ENCODE measurements around the gene USP24.
"Not testable (repeated sequence)": the region's sequence is repeated elsewhere in the genome, so short reads cannot be mapped to it uniquely, and the experiment has no call there.

USP24 gene

DNA sequence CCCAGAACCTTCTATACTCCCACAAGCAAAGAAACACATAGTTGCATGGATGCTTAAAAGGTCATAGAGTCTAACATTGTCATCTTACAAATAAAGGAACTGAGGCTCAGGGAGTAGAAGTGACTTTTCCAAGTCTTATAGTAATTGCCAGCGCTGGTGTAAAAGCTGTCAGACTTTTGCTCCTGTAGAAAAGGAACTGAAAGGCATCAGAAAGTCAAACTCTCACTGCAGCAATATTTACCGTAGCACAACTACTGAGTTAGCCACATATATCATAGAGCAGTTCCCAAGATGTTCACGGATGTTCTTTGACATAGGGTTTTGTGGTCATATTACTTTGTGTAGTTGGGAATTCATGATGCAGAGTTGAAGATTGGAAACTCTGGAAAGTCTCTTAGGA, 16.6 kb upstream of the USP24 start:
- TF ChIP-seq, protein P1, sequence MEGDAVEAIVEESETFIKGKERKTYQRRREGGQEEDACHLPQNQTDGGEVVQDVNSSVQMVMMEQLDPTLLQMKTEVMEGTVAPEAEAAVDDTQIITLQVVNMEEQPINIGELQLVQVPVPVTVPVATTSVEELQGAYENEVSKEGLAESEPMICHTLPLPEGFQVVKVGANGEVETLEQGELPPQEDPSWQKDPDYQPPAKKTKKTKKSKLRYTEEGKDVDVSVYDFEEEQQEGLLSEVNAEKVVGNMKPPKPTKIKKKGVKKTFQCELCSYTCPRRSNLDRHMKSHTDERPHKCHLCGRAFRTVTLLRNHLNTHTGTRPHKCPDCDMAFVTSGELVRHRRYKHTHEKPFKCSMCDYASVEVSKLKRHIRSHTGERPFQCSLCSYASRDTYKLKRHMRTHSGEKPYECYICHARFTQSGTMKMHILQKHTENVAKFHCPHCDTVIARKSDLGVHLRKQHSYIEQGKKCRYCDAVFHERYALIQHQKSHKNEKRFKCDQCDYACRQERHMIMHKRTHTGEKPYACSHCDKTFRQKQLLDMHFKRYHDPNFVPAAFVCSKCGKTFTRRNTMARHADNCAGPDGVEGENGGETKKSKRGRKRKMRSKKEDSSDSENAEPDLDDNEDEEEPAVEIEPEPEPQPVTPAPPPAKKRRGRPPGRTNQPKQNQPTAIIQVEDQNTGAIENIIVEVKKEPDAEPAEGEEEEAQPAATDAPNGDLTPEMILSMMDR (IDR thresholded peaks at IDR 0.05; ENCODE audit: borderline replicate concordance, control extremely low read depth, extremely low read depth, insufficient read depth, missing control alignments) = no peak
- no peak for DNase-seq (ENCODE audit: low spot score)
- in situ Hi-C loops (cut with MboI; ENCODE audit: low sequenced_read_pairs, unreplicated experiment) = no loop called here

DNA sequence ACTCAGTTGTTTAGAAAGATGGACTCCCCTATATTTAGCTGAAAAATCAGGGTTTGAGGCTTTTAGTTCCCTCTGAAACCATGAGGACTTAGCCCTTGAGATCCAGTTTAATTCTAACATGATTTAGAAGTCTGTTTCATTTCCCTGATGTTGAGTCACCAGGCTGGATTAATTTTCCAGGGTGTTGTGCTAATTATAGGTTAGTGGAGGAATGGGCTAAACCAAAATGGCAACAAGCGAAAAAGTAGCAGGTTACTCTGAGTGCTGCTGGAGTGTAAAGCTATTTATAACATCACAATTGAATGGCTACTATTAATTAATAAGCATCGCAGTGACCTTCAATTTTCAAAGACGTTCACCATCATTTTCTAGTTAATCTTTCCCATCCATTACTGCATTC, 15.5 kb upstream of the USP24 start:
- DNase-seq (ENCODE audit: low spot score) = no peak
- TF ChIP-seq, protein P1 (IDR thresholded peaks at IDR 0.05; ENCODE audit: borderline replicate concordance, control extremely low read depth, extremely low read depth, insufficient read depth, missing control alignments) = no peak
- in situ Hi-C loops (cut with MboI; ENCODE audit: low sequenced_read_pairs, unreplicated experiment) = no loop called here

DNA sequence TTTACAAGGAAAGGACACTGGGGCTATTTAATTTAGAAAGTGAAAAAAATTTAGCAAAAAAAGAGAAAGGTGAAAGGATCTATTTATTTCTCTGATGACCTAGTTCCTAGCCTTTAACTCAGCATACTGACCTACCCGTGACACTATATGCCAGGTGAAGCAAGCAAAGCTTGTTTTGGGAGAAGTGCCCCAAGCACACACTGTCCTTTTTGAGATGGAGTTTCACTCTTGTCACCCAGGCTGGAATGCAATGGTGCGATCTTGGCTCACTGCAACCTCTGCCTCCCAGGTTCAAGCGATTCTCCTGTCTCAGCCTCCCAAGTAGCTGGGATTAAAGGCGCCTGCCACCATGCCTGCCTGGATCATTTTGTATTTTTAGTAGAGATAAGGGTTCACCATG, 14.6 kb upstream of the USP24 start:
- in situ Hi-C loops (cut with MboI; ENCODE audit: low sequenced_read_pairs, unreplicated experiment); DNase-seq (ENCODE audit: low spot score): not testable (repeated sequence)

DNA sequence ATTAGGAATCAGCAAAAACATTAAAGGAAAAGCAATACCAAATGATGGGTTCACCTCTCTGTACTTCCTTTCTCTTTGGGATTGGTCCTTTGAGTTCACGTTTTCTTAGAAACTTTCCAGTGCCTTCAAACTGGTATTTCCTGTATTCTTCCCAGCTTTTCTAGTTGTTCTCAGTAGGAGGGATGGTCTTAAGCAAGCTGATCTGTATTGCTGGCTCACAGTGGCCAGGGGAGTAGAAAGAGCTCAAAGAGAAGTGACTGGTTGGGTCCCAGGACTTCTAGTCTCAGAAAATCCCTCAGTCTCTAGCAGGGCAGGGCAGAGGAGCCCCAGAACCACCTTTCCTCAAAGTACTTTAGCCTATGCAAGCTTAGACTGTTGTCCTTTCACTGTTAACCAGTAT, 10.1 kb upstream of the USP24 start:
- in situ Hi-C loops (cut with MboI; ENCODE audit: low sequenced_read_pairs, unreplicated experiment) = no loop called here
- TF ChIP-seq, protein P1 (IDR thresholded peaks at IDR 0.05; ENCODE audit: borderline replicate concordance, control extremely low read depth, extremely low read depth, insufficient read depth, missing control alignments) = no peak
- no peak for DNase-seq (ENCODE audit: low spot score)

DNA sequence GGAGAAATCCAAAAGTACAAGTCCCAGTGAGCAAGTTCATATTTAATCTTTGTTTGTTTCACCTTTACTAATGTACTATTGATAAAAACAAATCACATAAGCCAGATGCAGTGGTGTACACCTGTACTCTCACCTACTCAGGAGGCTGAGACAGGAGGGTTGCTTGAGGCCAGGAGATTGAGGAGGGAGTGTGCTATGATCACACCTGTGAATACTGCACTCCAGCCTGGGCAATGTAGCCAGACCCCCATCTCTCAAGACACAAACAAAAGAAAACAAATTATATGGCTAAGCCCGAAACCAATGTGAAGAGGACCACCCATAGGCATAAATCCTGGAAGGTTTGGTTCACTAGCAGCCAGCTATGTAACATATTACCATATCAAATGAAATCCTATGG, 9.6 kb upstream of the USP24 start:
- in situ Hi-C loops (cut with MboI; ENCODE audit: low sequenced_read_pairs, unreplicated experiment) = no loop called here
- DNase-seq (ENCODE audit: low spot score) = no peak
- TF ChIP-seq, protein P1 (IDR thresholded peaks at IDR 0.05; ENCODE audit: borderline replicate concordance, control extremely low read depth, extremely low read depth, insufficient read depth, missing control alignments) = no peak

DNA sequence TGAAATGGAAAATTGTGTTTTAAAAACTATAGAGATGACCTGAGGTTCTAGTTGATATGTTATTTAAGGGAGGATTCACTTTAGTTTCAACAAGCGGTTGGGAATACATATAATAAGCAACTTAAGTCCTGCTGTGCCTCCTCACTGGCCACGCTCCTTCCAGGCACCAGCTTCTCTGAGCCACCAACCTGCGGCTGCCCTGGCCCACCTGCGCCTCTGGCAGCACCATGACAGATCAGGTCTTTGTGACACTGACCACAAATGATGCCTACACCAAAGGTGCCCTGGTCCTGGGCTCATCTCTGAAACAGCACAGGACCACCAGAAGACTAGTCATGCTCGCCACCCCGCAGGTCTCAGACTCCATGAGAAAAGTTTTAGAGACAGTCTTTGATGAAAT, 7.0 kb upstream of the USP24 start:
- TF ChIP-seq, protein P1 (IDR thresholded peaks at IDR 0.05; ENCODE audit: borderline replicate concordance, control extremely low read depth, extremely low read depth, insufficient read depth, missing control alignments) = no peak
- in situ Hi-C loops (cut with MboI; ENCODE audit: low sequenced_read_pairs, unreplicated experiment) = no loop called here
- DNase-seq (ENCODE audit: low spot score) = no peak

DNA sequence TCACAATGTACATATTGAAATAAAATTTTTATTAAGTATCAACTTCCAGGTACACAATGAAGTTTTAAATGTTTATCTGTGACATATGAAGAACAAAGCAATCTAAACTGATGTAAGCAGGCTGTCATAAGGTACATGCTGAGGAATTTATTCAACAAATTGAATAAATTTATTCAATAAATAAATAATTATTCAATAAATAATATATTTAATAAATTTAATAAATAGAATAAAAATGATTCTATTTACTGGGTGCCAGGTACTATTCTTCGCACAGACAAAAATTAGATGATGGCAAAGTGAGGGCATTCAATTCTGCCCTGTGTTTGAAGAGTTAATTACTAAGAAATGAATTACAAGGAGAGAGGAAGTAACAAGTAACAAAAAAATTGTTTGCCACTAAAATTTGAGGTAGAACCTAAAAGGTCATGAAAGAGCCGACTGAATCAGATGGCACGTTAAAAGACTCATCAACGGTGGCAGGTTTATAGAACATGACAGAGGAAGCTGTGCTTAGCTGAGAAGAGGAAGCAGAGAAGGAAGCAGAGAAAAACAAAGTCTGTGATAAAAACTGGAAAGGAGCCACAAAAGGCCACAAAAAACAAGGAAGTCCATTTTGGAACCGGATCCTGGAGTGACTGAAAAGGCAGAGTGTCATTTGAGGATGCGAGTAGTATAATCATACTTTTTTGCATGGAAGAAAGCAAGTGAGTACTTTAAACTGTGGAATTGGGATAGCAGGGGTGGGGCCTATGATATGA, 2.2 kb upstream of the USP24 start:
- TF ChIP-seq, protein P1 (IDR thresholded peaks at IDR 0.05; ENCODE audit: borderline replicate concordance, control extremely low read depth, extremely low read depth, insufficient read depth, missing control alignments) = no peak
- no peak for DNase-seq (ENCODE audit: low spot score)
- in situ Hi-C loops (cut with MboI; ENCODE audit: low sequenced_read_pairs, unreplicated experiment) = no loop called here
